MCF 10A (cell line): Measurements from ENCODE around the gene PARK7. TPM values are rescaled to one million over a fixed set of nuclear protein-coding genes. Genes with fewer than 3 reads are reported as not detected.

Experiments used
- BruUV-seq: library from RNA; stranded (reverse); fragments of 400-500 nt; replicated peaks from 2 replicates; lab custom pipeline; 2021; lab: Mats Ljungman, UMichigan
- CTCF ChIA-PET: fragments of 300-600 bp; sonication (Branson Sonifier 250); formaldehyde crosslinking; extraction: SDS; loops from one replicate; lab custom pipeline; 2021; ENCODE audit warnings: antibody characterized with exemption, inconsistent platforms; lab: Yijun Ruan, JAX
- POLR2A ChIA-PET: fragments of 300-600, 350-650 bp; sonication (Branson Sonifier 250); formaldehyde crosslinking; extraction: SDS; loops from one replicate; lab custom pipeline; 2020; ENCODE audit warnings: antibody characterized with exemption, inconsistent platforms; lab: Yijun Ruan, JAX
- DNase-seq: peaks from one replicate; pipeline ENCODE4 v3.0.0-alpha.2; 2018; ENCODE audit not compliant: unreplicated experiment
- H3K27ac Mint-ChIP-seq: one replicate; pipeline ENCODE4 v1.8.0; 2022; ENCODE audit warnings: mild to moderate bottlenecking, low read depth, mixed read lengths; ENCODE audit not compliant: unreplicated experiment
- H3K27me3 Mint-ChIP-seq: one replicate; pipeline ENCODE4 v1.8.0; 2022; ENCODE audit warnings: mixed read lengths; ENCODE audit not compliant: insufficient read depth, unreplicated experiment
- H3K36me3 Mint-ChIP-seq: one replicate; pipeline ENCODE4 v1.8.0; 2022; ENCODE audit warnings: mild to moderate bottlenecking, moderate library complexity, mixed read lengths; ENCODE audit not compliant: insufficient read depth, unreplicated experiment
- H3K4me1 Mint-ChIP-seq: one replicate; pipeline ENCODE4 v1.8.0; 2022; ENCODE audit warnings: mixed read lengths; ENCODE audit not compliant: insufficient read depth, unreplicated experiment
- H3K4me3 Mint-ChIP-seq: one replicate; pipeline ENCODE4 v1.8.0; 2022; ENCODE audit warnings: mild to moderate bottlenecking, moderate library complexity, mixed read lengths; ENCODE audit not compliant: unreplicated experiment
- H3K9me3 Mint-ChIP-seq: one replicate; pipeline ENCODE4 v1.8.0; 2022; ENCODE audit warnings: mixed read lengths; ENCODE audit not compliant: unreplicated experiment
- intact Hi-C: fragments of 100-400 bp; cut with micrococcal nuclease; formaldehyde crosslinking; loops from 2 replicates; pipeline ENCODE4 v1.14.1; 2022
- total RNA-seq: library from RNA; stranded (reverse); gene quantifications from 2 replicates; pipeline ENCODE4 v1.2.3, GENCODE V29; 2022
- TF ChIP-seq, protein P1 (sequence below): fragments of 200-600 bp; IDR thresholded peaks from one replicate; pipeline ENCODE4 v1.8.0; 2022; ENCODE audit warnings: antibody characterized with exemption, mild to moderate bottlenecking; ENCODE audit not compliant: unreplicated experiment

PARK7 gene
- total RNA-seq, 1 experiment from 2014 or later = 419 TPM

DNA sequence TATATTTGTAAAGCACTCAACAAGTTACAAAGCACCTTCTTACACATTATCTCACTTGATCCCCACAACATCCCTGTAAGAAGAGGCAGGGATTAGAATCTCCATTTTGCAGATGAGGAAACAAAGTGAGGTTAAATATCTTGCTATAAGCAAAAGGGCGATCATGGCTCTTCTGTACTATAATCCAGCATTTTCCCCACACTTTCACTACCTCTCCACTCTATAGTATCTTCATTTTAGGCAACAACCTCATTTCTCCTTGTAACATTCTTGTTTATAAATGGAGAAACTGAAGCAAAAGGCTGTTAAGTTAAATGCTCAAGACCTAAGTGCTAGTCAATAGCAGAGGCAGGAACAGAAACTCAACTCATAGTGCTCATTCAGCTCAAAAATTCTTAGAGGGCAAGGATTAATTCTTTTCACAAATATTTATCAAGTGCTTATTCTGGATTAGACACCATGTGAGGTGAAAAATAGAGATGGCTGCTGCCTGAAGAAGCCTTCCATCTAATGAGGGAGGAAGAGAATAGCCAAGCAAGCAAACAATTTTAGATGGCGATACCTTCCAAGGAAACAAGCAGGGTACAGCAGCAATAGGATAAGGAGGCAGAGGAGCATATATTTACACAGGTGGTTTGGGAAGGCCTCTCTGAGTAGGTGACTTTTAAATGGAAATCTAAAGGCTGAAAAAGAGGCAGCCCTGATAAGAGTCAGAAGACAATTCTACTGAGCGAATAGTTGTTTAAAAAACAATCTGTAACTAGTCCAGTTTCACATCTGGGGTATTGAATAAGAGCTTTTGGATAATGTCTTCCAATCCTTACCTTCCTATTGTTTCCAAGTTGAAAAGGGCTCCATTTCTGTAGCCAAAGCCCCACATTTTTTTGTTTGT, 61.1 kb downstream of the PARK7 start:
- DNase-seq = no peak
- Mint-ChIP-seq H3K9me3 (no peaks in the 10 kb centered on the region), H3K27me3 (no peaks in the 10 kb centered on the region), H3K4me3 (peak overlapping the region; percentile 88), H3K27ac (peak overlapping the region; percentile 93), H3K4me1 (peaks cover 55% of the 10 kb centered on the region), H3K36me3 (peaks cover 89% of the 10 kb centered on the region)
- CTCF ChIA-PET = interaction anchor here (0.6 to 2.7 kb wide), 2 partner anchors 8 to 333 kb away, joined by 4 to 16 read pairs; no protein-coding TSS in a partner anchor
- POLR2A ChIA-PET = interaction anchor here (0.6 to 7.5 kb wide), 24 partner anchors 8 to 658 kb away, joined by 3 to 256 read pairs (median 4); partner anchors contain the start of gene PARK7
- intact Hi-C loops = no loop called here
- TF ChIP-seq, protein P1, sequence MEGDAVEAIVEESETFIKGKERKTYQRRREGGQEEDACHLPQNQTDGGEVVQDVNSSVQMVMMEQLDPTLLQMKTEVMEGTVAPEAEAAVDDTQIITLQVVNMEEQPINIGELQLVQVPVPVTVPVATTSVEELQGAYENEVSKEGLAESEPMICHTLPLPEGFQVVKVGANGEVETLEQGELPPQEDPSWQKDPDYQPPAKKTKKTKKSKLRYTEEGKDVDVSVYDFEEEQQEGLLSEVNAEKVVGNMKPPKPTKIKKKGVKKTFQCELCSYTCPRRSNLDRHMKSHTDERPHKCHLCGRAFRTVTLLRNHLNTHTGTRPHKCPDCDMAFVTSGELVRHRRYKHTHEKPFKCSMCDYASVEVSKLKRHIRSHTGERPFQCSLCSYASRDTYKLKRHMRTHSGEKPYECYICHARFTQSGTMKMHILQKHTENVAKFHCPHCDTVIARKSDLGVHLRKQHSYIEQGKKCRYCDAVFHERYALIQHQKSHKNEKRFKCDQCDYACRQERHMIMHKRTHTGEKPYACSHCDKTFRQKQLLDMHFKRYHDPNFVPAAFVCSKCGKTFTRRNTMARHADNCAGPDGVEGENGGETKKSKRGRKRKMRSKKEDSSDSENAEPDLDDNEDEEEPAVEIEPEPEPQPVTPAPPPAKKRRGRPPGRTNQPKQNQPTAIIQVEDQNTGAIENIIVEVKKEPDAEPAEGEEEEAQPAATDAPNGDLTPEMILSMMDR = no peak
- BruUV-seq = no TSS peak

DNA sequence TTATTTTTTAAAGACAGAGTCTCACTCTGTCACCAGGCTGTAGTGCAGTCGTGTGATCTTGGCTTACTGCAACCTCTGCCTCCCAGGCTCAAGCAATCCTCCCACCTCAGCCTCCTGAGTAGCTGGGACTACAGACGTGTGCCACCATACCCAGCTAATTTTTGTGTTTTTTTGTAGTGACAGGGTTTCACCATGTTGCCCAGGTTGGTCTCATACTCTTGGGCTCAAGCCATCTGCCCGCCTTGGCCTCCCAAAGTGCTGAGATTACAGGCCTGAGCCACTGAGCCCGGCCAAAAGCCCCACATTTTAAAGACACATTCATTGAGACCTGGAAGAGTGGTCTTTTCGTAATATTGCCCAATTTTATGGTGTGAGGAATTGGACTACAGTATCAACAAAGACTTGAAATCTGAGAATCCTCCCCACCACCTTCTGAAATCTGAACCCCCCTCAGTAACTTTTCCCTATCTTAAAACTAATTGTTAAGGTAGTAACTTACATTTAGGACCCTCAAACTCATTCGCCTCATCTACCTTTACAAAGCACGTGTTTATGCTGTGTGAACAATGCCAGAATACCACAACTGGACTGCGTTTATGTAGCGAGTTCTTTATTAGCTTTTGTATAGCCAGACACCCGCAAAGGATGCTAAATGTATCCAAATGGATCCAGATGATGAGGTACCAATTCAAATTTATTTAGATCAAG, 61.9 kb downstream of the PARK7 start:
- H3K9me3 Mint-ChIP-seq = no peaks in the 10 kb centered on the region
- no peaks in the 10 kb centered on the region for H3K27me3 Mint-ChIP-seq
- TF ChIP-seq, protein P1 = no peak
- H3K4me1 Mint-ChIP-seq = peaks cover 55% of the 10 kb centered on the region
- POLR2A ChIA-PET = interaction anchor here (0.6 to 7.5 kb wide), 35 partner anchors 9 to 326 kb away, joined by 3 to 256 read pairs (median 4); partner anchors contain the start of gene PARK7
- intact Hi-C loops = no loop called here
- H3K27ac Mint-ChIP-seq = peak overlapping the region; percentile 93
- peak overlapping the region; percentile 88 for H3K4me3 Mint-ChIP-seq
- no peak for DNase-seq
- BruUV-seq = no TSS peak
- peaks cover 81% of the 10 kb centered on the region for H3K36me3 Mint-ChIP-seq
- CTCF ChIA-PET = interaction anchor here (0.6 to 2.7 kb wide), 2 partner anchors 9 to 334 kb away, joined by 4 to 16 read pairs; no protein-coding TSS in a partner anchor

DNA sequence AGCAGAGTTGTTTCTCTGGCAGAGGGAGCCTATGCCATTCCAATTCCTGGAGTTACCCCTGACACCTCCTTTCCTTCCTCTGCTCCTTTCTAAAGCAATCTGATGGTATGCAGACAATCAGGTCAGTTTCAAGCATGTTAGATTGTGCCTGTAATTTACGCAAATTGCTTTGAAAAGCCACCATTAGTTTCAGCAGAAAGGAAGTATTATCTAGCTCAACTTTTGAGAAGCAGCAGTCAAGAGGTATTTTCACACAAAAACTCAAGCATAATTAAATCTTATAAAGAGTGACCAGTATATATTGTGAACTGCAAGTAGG, 62.4 kb downstream of the PARK7 start:
- Mint-ChIP-seq H3K27me3 (no peaks in the 10 kb centered on the region), H3K4me1 (peaks cover 52% of the 10 kb centered on the region), H3K9me3 (no peaks in the 10 kb centered on the region), H3K36me3 (peaks cover 75% of the 10 kb centered on the region), H3K4me3 (peak overlapping the region; percentile 88), H3K27ac (peak overlapping the region; percentile 93)
- BruUV-seq = no TSS peak
- intact Hi-C loops = no loop called here
- no peak for DNase-seq
- TF ChIP-seq, protein P1 = no peak
- POLR2A ChIA-PET = interaction anchor here (0.6 to 7.5 kb wide), 39 partner anchors 9 to 792 kb away, joined by 3 to 256 read pairs (median 4); partner anchors contain the start of gene PARK7
- CTCF ChIA-PET = interaction anchor here (2.7 kb wide), 1 partner anchor 10 kb away, joined by 16 read pairs; no protein-coding TSS in a partner anchor
